Activated CD8-positive, alpha-beta memory T cell treated with anti-CD3 and anti-CD28 coated beads for 4 hours (primary cell): ENCODE results near the gene SLC24A3.
"Not testable (repeated sequence)": the region's sequence is repeated elsewhere in the genome, so short reads cannot be mapped to it uniquely, and the experiment has no call there.

Experiments used
- DNase-seq, 2 donors: peaks; one replicate each; pipeline ENCODE4 v3.0.0-alpha.2; 2020; ENCODE audit warnings: low read depth in 2 of 2

The SLC24A3 gene

GRCh38 chr20:19745584-19745983 is 533.1 kb downstream of the SLC24A3 start:
- DNase-seq = no peak

DNA sequence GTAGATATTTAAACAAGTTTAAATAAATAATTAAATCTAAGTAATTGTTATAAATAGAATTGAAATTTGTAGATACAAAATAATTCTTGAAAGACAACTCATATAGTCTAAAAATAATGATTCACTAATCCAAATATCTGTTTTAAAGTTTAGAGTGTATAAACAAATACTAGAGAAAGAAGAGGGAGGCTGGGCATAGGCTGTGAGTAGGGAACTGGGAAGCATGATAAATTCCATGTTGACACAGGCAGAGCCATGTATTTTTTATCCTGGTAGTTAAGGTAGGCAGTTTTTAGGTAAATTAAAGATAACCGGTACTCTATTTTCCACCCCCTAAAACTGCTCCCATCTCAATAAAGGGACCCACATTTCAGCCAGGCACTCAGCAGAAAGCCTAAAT is 534.0 kb downstream of the SLC24A3 start:
- DNase-seq = no peak

DNA sequence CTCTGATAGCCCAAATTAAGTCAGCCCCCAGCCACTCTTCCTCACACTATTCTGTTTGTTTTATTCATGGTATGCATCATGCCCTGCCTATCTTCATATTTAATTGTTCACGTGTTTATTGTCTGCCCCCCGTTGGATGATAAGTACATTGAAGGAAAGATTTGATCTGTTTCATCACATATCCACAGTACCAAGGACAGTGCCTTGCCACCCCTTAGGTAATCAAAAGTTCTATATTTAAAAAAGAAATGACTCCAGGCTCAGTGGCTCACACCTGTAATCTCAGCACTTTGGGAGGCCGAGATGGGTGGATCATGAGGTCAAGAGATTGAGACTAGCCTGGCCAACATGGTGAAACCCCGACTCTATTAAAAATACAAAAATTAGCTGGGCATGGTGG is 535.5 kb downstream of the SLC24A3 start:
- no peak for DNase-seq

DNA sequence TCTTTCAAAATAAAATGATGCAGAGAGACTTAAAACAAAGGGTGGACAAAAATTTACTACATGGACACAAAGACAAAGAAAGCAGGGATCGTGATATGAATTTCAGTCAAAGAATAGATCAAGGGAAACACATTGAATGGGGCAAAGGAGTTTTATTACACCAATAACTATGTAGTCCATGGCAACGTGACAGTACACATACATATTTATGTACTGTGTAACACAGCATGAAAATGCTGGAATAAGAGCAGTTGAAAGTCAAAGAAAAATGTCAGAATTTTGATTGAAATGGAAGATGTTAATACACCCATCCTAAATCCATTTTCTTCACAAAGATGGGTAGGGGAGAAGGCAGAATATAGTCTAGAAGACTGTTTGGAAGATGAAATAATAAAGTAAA is 536.2 kb downstream of the SLC24A3 start:
- DNase-seq = no peak

- no peak for DNase-seq
Measured at GRCh38 chr20:19749618-19750071, 537.2 kb downstream of the SLC24A3 start.

GRCh38 chr20:19750101-19750606 is 537.7 kb downstream of the SLC24A3 start:
- DNase-seq = no peak

GRCh38 chr20:19750907-19751636 is 538.6 kb downstream of the SLC24A3 start:
- no peak for DNase-seq

GRCh38 chr20:19754201-19754600 is 541.8 kb downstream of the SLC24A3 start:
- DNase-seq = not testable (repeated sequence)

GRCh38 chr20:19756761-19757486 is 544.5 kb downstream of the SLC24A3 start:
- DNase-seq = no peak

DNA sequence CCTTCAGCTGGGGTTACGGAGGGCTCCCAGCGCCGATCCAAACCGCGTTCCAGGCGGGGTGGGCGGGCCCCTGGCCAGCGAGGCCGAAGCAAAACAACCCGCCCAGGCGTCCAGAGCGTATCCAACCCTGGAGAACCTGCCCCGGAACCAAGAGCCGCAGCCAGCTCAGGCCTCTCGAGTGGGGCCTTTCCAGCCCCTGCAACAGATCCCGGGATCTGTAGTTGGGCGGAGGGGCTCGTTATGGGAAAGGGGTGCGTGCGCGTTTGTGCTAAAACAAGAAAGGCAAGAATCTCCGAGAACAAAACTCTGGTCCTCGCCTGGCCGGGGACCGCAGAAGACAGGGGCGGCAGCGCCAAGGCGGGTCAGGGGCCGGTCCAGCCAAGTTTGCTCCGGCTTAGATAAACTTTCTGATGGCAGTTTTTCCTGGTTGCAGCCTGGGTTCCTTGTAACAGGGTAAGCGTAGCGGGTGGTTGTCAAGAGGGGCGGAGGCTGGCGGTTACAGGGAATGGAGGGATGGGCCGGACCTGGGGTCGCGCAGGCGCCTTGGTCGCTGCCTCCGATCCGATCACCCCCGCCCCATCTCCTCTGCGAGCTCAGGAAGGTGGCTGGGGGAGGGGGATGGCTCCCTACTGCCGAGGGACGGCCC is 545.2 kb downstream of the SLC24A3 start:
- DNase-seq = no peak

DNA sequence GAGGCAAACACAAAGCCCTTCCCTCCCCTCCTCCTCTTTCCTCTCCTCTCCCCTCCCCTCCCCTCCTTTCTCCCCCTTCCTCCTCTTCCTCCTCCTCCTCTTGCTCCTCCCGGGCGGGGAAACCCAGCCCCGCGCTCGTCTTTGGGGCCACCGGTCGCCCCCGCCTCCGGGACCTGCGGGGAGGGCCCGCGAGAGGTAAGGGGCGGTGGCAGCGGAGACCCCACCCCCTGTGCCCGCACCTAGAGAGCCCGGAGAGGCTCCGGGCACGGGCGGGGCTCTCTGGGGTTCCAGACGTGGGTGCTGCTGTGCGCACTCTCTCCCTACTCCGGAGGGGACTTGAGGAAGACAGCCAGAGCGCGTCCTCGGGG is 545.7 kb downstream of the SLC24A3 start, which contains the start of gene RIN2:
Gene RIN2 (plus strand): TSS at position 126 of the 368 bp plus-strand sequence. CDS start 131,344 bp downstream, outside the sequence.
- DNase-seq = no peak

DNA sequence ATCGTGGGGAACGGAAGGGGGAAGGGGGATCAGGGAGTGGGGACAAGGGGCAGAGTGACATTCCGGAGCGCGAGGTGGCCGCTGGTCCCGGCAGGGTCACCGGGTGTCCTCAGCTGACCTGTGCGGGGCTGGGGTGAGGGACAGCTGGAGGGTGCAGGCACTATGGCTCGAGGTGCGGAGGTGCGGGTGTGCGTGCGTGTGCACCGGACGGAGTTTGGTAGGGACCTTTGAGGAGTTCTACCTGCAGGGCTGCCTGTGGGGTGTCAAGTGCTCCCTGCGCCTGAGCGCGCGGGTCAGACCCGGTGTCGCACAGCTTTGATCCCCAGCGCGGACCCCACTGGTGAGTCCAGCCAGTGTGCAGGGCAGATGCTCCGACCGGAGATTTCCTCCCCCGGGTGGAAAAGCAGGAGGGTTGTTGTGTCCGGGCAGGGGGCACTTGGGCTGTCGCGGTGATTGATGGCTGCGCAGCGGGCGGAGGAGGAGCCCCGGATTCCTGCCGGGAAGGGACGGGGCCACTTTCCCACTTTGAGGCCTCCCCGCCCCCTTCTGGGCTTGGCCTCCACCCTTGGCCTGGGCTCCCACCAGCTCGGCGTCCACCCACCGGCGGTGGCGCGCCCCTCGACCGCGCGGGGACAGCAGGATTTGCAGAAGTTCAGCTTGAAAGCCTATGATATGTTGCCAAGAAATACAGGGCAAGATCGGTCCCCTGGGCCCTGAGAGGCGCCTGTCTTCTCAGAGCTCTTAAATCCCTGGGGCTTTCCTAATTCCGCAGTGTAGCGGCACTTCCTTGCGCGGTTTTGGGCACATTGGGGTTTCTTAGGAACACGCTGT is 546.3 kb downstream of the SLC24A3 start:
- no peak for DNase-seq

DNA sequence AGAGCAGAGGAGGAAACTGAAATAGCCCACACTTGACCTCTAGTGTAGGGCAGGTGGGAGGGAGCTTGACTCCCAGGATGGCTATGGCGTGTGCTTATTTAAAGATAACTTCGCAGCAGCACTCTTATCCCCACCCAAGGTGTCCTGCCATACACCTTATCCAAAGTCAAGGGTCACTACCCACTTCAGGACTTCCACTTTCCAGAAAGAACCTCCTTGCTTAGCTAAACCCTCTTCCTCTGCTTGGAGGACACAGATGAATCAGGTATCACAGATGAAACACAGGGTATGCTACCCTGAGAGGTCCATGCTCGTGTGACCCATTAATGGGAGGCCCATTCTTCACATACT is 547.9 kb downstream of the SLC24A3 start:
- no peak for DNase-seq

DNA sequence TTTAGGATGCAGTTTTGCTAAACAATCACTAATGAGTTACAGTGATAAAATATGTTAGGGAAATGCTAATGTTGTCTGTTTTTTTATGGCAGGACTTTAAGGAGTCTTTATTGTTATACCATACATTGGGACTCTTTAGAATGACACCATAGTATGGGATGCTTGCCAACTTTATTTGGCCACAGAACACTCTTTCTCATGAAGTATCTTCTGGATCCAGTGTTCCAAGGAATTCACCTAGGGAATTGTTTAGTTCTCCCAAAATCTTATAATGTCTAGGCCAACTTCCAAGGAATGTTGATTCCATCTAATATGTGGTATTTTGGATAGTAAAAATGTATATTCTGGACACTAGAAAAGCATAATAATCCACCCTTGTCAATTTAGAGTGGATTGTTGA is 548.9 kb downstream of the SLC24A3 start:
- no peak for DNase-seq

- no peak for DNase-seq
Measured at GRCh38 chr20:19761841-19762240, 549.4 kb downstream of the SLC24A3 start.

GRCh38 chr20:19764207-19764606 is 551.8 kb downstream of the SLC24A3 start:
- DNase-seq = no peak

DNA sequence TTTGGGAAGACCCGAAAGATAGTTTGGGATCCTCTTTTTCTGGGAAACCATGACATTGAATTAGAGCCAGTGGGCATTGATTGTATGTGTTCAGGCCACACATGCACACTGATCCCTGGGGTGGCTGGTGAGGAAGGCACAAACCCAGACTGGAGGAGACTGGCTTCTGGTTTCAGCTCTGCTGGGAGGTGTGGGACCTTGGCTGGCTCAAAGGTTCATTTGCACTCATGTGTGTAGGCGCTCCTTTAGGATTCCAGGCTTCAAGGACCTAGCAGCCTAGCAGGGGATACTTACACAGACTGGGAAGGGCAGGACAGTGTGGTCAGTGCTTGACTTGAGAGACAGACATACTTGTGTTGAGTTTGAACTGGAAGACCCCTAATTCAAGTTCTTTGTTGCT is 552.8 kb downstream of the SLC24A3 start:
- DNase-seq = no peak

GRCh38 chr20:19765913-19766312 is 553.5 kb downstream of the SLC24A3 start:
- no peak for DNase-seq

DNA sequence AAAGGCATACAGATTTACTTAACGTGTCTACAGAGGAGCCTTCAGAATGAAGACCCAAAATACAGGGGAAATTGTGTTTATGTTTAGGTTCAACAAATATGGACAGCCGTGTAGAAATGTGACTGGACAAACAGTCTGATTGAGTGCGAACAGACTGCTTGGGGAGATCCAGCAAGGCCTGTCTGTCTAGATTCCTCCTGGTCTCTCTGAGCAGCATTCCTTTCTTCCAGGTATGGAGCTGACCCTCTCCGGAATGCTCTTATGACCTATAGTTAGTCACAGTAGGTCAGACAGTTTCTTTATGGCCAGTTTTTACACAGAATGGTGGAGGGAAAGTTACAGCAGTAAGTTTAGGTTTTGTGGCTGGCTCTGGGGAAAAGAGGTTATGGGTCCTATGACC is 554.6 kb downstream of the SLC24A3 start:
- DNase-seq = no peak

- DNase-seq = no peak
Measured at GRCh38 chr20:19768325-19768842, 555.9 kb downstream of the SLC24A3 start.

- DNase-seq = no peak
Measured at GRCh38 chr20:19769507-19769906, 557.1 kb downstream of the SLC24A3 start.
